H1 (cell line): ENCODE results near the gene RERE.

Experiments
- ATF3 ChIP-seq: IDR thresholded peaks from 2 replicates; pipeline ENCODE4 v1.6.1; 2011; ENCODE audit warnings: low read depth, mild to moderate bottlenecking, low read length; ENCODE audit not compliant: insufficient read depth
- CHD2 ChIP-seq: IDR thresholded peaks from 2 replicates; pipeline ENCODE4 v1.6.1; 2012; ENCODE audit warnings: low read length, improper control_type of control experiment
- CREB1 ChIP-seq: IDR thresholded peaks from 2 replicates; pipeline ENCODE4 v1.6.1; 2012; ENCODE audit warnings: inconsistent platforms
- CTCF ChIP-seq, 3 experiments: IDR thresholded peaks; 1 replicate in 2 of 3; 2 replicates in 1 of 3; pipeline versions ENCODE4 v1.5.1 to v1.6.1; 2011; ENCODE audit warnings: low read length in 3 of 3, mild to moderate bottlenecking in 3 of 3, inconsistent platforms in 2 of 3, low read depth in 1 of 3, moderate library complexity in 1 of 3; ENCODE audit not compliant: insufficient read depth in 1 of 3; ENCODE audit errors: control extremely low read depth in 1 of 3
- GABPA ChIP-seq: IDR thresholded peaks from 2 replicates; pipeline ENCODE4 v1.6.1; 2011; ENCODE audit warnings: mild to moderate bottlenecking, low read length, moderate library complexity, borderline replicate concordance; ENCODE audit not compliant: insufficient read depth
- JUND ChIP-seq: IDR thresholded peaks from 2 replicates; pipeline ENCODE4 v1.6.1; 2011; ENCODE audit warnings: mild to moderate bottlenecking, improper control_type of control experiment, low read length
- MAX ChIP-seq: IDR thresholded peaks from 2 replicates; pipeline ENCODE4 v1.6.1; 2012; ENCODE audit warnings: inconsistent platforms
- POLR2A ChIP-seq, 2 experiments: IDR thresholded peaks; 1 replicate in 1 of 2; 2 replicates in 1 of 2; pipeline ENCODE4 v1.6.1; 2011; ENCODE audit warnings: low read depth in 2 of 2, low read length in 2 of 2, mild to moderate bottlenecking in 2 of 2; ENCODE audit errors: control extremely low read depth in 1 of 2
- POLR2AphosphoS5 ChIP-seq: IDR thresholded peaks from 2 replicates; pipeline ENCODE4 v1.6.1; 2011; ENCODE audit warnings: low read depth, low read length
- POU5F1 ChIP-seq: IDR thresholded peaks from 2 replicates; pipeline ENCODE4 v1.6.1; 2011; ENCODE audit warnings: low read depth, mild to moderate bottlenecking, low read length, moderate library complexity
- RAD21 ChIP-seq, 2 experiments: IDR thresholded peaks in 1 of 2; conservative IDR thresholded peaks in 1 of 2; 2 replicates each; pipeline ENCODE4 v1.6.1; 2011; ENCODE audit warnings: low read depth in 2 of 2, low read length in 2 of 2, improper control_type of control experiment in 1 of 2, inconsistent platforms in 1 of 2, mild to moderate bottlenecking in 1 of 2, moderate library complexity in 1 of 2
- TAF1 ChIP-seq: IDR thresholded peaks from 2 replicates; pipeline ENCODE4 v1.6.1; 2011; ENCODE audit warnings: mild to moderate bottlenecking, low read depth, low read length
- TCF12 ChIP-seq: IDR thresholded peaks from 2 replicates; pipeline ENCODE4 v1.6.1; 2011; ENCODE audit warnings: low read depth, mild to moderate bottlenecking, low read length
- TEAD4 ChIP-seq: IDR thresholded peaks from 2 replicates; pipeline ENCODE4 v1.6.1; 2012; ENCODE audit warnings: low read depth, low read length, inconsistent platforms, mixed read lengths

GRCh38 chr1:8314346-8315280 is 502.8 kb downstream of the RERE start:
- peak; percentile 99 to 100 for TF ChIP-seq RAD21 (IDR thresholded peaks at IDR 0.05 in 1 of 2, conservative IDR thresholded peaks at IDR 0.05 in 1 of 2; ENCODE audit: low read depth in 2 of 2, low read length in 2 of 2)
- TF ChIP-seq CHD2: no peak
- TF ChIP-seq POLR2AphosphoS5: no peak
- TF ChIP-seq TCF12: no peak
- TF ChIP-seq ATF3: no peak
- peak; percentile 94 to 97 (median 96) for TF ChIP-seq CTCF (IDR thresholded peaks at IDR 0.05; ENCODE audit: control extremely low read depth in 1 of 3, insufficient read depth in 1 of 3, low read depth in 1 of 3, low read length in 3 of 3)
- 0 out of 2 replicates have a peak, but pooled peaks have one; percentile 25 for TF ChIP-seq JUND
- TF ChIP-seq CREB1: no peak
- no peak for TF ChIP-seq MAX
- no peak for TF ChIP-seq POLR2A (IDR thresholded peaks at IDR 0.05; ENCODE audit: control extremely low read depth in 1 of 2, low read depth in 2 of 2, low read length in 2 of 2)
- no peak for TF ChIP-seq POU5F1
- TF ChIP-seq TEAD4: 0 out of 2 replicates have a peak, but pooled peaks have one; percentile 11
- no peak for TF ChIP-seq GABPA
- TF ChIP-seq TAF1: no peak
